HEK293T (cell line): ENCODE measurements around the gene CCL26.

Experiments
- ELF4 ChIP-seq: fragments of 450-650 bp; IDR thresholded peaks from 2 replicates; pipeline ENCODE4 v1.6.1; 2017; ENCODE audit warnings: antibody characterized with exemption
- FOXA1 ChIP-seq: fragments of 450-650 bp; IDR thresholded peaks from 2 replicates; pipeline ENCODE4 v1.6.1; 2016; ENCODE audit warnings: mild to moderate bottlenecking
- FOXK2 ChIP-seq: fragments of 450-650 bp; IDR thresholded peaks from 2 replicates; pipeline ENCODE4 v1.6.1; 2016; ENCODE audit warnings: mild to moderate bottlenecking
- FOXM1 ChIP-seq: fragments of 450-650 bp; IDR thresholded peaks from 2 replicates; pipeline ENCODE4 v1.6.1; 2017; ENCODE audit warnings: mild to moderate bottlenecking, borderline replicate concordance
- L3MBTL2 ChIP-seq: fragments of 450-650 bp; conservative IDR thresholded peaks from 2 replicates; pipeline ENCODE4 v1.6.1; 2016; ENCODE audit warnings: mild to moderate bottlenecking
- NFRKB ChIP-seq: fragments of 450-650 bp; IDR thresholded peaks from 2 replicates; pipeline ENCODE4 v1.6.1; 2016; ENCODE audit warnings: mild to moderate bottlenecking, moderate library complexity
- TARDBP ChIP-seq: fragments of 450-650 bp; IDR thresholded peaks from 2 replicates; pipeline ENCODE4 v1.6.1; 2016

GRCh38 chr7:75813781-75814236, 41.8 kb upstream of the CCL26 start, which contains the start of gene CCL24:
- TF ChIP-seq NFRKB (no peak), FOXM1 (no peak), FOXK2 (no peak), L3MBTL2 (no peak), ELF4 (no peak), TARDBP (no peak), FOXA1 (no peak)
